ENCODE results near the gene DDIAS.
"Not testable (repeated sequence)": the region's sequence is repeated elsewhere in the genome, so short reads cannot be mapped to it uniquely, and the experiment has no call there.

Gene DDIAS

GRCh38 chr11:82890936-82891335, 10.6 kb upstream of the DDIAS start:
- no peak for DNase-seq (ENCODE audit: low spot score)

GRCh38 chr11:82892611-82893169, 8.8 kb upstream of the DDIAS start:
- DNase-seq (ENCODE audit: low spot score) = no peak

- DNase-seq (ENCODE audit: low spot score) = no peak
Observed at GRCh38 chr11:82895437-82896091, 6.0 kb upstream of the DDIAS start.

DNA sequence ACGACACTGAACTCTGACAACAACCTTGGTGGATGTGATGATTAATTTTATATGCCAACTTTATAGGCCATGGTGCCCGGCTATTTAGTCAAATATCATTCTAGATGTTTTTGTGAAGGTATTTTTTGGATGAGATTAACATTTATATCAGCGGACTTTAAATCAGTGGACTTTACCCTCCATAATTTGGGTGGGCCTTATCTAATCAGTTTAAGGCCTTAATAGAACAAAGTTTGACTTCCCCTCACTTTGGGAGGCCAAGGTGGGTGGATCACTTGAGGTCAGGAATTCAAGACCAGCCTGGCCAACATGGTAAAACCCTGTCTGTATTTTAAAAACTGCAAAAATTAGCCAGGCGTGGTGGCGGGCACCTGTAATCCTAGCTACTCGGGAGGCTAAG, 5.4 kb upstream of the DDIAS start:
- DNase-seq (ENCODE audit: low spot score) = no peak

- no peak for DNase-seq (ENCODE audit: low spot score)
Observed at GRCh38 chr11:82898241-82898640, 3.3 kb upstream of the DDIAS start.

- DNase-seq (ENCODE audit: low spot score) = no peak
Observed at GRCh38 chr11:82899186-82899820, 2.2 kb upstream of the DDIAS start.

DNA sequence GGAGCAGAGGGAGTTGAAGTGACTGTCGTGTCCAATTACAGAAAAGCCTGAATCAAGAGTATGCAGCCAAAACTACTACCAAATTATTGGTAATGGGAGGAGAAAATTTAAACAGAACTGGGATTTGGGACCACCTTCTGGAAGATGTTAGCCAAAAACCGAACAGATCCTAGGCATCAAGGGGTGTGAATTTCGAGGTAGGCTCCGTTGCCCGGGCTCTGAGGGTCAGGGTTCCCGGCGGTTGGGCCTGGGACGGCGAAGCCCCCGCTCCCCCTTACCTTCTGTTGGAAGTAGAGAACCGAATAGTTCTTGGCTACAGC, 1.6 kb upstream of the DDIAS start:
- DNase-seq (ENCODE audit: low spot score) = no peak

DNA sequence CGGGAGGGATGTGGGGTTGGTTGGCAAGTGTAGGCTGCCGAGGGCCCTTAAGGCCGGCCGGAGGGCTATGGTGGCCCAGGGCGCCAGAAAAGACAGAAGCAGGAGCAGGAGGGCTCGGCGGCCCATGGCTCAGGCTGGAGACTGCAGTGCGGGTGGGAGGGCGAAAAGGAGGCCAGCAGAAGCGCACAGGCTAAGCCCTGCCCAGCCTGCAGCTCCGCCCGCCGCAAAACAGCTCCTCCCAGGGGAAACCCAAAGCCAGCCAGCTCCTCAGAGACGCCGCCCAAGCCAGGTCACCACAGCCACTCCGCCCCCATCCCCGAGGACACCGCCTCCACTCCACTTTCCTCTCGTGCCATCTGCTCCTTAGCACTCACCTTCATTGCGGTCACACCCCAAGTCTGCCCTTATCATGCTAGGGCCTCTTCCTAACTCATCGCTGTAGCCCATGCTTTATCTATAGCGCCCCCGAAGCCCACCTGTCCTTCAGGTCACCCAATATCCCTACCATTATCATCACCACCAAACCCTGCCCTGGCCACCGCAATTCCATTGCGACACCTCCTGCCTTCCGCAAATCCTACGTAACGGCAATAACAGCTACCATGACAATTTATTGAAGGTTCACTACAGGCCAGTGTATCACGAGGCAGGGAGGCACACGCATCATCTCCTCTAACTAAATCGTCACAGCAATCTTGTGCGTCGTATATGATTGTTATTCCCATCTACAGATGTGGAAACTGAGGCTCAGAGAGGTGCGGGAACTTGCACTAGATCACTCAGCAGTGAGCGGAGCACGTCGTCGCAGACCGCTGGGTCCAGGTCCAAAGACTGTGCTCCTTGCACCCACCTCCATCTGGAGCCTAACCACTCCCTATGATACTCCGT, 1.0 kb upstream of the DDIAS start, which contains the start of gene PRCP:
PRCP (minus strand) TSS at position 154 of the 888 bp plus-strand sequence; CDS start at position 126, 28 bp downstream.
- DNase-seq (ENCODE audit: low spot score) = peak; percentile 82

- no peak for DNase-seq (ENCODE audit: low spot score)
Observed at GRCh38 chr11:82901922-82902485, 468 bp downstream of the DDIAS start.

DNA sequence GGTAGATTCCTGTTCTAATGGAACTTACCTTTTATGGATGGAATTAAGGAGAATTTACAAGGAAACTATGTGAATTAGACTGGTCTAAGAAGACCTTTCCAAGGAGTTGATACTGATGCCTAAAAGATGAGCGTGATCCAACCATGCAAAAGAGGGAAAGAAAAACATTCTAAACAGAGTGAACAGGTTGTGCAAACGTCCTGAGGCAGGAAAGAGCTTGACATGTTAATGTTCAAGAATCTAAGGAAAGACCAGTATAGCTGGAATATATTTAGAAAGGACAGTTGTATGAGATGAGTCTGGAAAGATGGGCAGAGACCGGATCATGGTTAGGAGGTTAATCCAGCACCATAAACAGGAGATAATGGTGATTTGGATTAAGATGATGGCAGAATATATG, 1.3 kb downstream of the DDIAS start:
- no peak for DNase-seq (ENCODE audit: low spot score)

- no peak for DNase-seq (ENCODE audit: low spot score)
Observed at GRCh38 chr11:82903843-82904586, 2.5 kb downstream of the DDIAS start.

DNA sequence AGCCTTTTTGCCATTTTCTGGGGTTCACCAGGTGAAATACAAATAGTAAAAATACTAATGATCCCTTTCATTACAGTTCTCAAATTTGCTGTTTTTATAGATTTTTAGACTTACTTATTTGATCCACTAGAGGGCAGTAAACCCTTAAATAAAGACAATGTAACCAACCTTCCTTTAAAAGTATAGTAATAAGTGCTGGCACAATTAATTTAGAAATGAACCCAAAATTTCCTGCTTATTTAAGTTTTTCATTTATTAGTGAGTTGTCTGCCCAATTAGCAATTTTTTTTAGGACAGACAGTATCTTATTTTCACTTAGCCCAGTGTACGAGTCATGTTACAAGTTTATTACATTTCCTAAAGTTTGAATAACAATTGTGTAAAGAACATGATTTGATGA, 4.7 kb downstream of the DDIAS start:
- DNase-seq (ENCODE audit: low spot score) = peak; percentile 56

DNA sequence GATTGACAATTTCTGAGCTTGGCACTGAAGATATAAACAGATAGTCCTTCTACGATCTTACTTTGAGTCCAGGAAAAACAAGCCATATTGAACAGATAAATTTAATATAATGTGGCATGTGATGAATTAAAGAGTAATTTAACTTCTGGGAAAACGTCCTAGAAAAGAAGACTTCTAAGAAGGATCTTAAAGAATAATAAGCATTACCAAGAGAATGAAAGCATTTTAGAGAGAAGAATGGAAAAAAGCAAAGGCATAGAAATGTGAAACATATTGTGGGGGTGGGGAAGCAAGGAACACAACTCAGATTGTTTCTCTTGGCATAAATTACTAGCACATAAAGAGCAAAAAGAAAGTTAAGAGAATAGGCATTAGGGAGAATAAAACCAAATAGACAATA, 5.4 kb downstream of the DDIAS start:
- DNase-seq (ENCODE audit: low spot score) = no peak

DNA sequence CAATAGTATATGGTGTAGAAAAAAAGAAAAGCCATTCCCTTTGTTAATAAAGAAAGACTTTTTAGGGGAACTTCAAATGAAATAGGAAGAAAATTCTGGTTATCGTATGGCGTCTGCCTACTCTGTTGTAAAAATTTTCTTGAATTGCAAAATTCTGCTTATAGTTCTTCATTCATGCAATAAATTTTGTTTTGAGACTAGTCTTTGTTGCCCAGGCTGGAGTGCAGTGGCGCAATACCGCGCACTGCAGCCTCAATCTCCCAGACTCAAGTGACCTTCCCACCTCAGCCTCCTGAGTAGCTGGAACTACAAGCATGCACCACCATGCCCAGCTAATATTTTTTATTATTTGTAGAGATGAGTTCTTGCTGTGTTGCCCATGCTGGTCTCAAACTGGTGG, 5.8 kb downstream of the DDIAS start:
- no peak for DNase-seq (ENCODE audit: low spot score)

DNA sequence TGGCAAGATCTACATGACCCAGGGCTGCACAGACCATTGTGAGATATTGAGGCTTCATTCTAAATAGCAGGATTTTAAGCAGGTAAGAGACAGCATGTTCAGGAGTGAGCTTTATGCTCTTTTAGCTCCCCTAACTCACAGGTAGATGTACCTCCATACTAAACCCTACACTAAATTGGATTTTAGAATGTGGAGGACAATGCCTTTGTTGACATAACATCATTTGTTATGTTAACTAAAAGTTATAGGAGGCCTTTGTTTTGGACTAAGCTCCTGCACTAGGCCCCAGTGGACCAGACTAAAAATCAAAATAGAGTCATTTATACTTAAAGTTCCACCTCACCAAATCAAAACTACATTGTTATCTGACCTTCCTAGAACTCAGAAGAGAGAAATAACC, 6.8 kb downstream of the DDIAS start:
- DNase-seq (ENCODE audit: low spot score) = no peak

GRCh38 chr11:82909015-82909640, 7.6 kb downstream of the DDIAS start:
- DNase-seq (ENCODE audit: low spot score) = no peak

GRCh38 chr11:82919786-82920185, 18.2 kb downstream of the DDIAS start:
- not testable (repeated sequence) for DNase-seq (ENCODE audit: low spot score)

GRCh38 chr11:82920227-82920626, 18.7 kb downstream of the DDIAS start:
- not testable (repeated sequence) for DNase-seq (ENCODE audit: low spot score)

DNA sequence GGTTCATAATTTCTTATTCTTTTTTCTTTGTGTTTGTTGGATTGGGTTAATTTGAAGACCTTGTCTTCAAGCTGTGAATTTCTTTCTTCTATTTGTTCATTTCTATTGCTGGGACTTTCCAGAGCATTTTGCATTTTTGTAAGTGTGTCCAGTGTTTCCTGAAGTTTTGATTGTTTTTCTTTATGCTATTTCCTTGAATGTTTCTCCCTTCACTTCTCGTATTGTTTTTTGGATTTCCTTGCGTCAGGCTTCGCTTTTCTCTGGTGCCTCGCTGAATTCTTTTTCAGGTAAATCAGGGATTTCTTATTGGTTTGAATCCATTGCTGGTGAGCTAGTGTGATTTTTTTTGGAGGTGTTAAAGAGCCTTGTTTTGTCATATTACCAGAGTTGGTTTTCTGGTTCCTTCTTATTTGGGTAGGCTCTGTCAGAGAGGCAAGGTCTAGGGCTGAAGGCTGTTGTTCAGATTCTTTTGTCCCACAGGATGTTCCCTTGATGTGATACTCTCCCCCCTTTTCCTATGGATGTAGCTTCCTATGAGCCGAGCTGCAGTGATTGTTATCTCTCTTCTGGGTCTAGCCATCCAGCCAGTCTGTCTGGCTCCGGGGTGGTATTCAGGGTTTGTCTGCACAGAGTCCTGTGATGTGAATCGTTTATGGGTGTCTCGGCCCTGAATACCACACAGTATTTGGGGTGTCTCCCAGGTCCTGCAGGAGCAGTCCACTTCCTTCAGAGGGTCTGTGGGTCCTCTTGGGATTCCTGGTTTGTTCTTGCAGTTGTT, 21.0 kb downstream of the DDIAS start:
- not testable (repeated sequence) for DNase-seq (ENCODE audit: low spot score)

- DNase-seq (ENCODE audit: low spot score) = no peak
Observed at GRCh38 chr11:82924522-82925224, 23.1 kb downstream of the DDIAS start.
